ENCODE results near the gene NAB1. TPM values are rescaled to one million over a fixed set of nuclear protein-coding genes. Genes with fewer than 3 reads are reported as not detected.

NAB1 gene
- total and polyA plus RNA-seq, 8 donors = 14.2 to 121 (median 35.3) TPM

- TF ChIP-seq POLR2AphosphoS5 (IDR thresholded peaks at IDR 0.05) = no peak
- no peak for TF ChIP-seq CTCF (IDR thresholded peaks at IDR 0.05)
- no peak for TF ChIP-seq EP300 (IDR thresholded peaks at IDR 0.05)
- TF ChIP-seq POLR2A (IDR thresholded peaks at IDR 0.05) = no peak
- H3K4me3 ChIP-seq = no peak overlapping the region
- no peak overlapping the region for H3K27ac ChIP-seq
- H3K27me3 ChIP-seq = no peaks in the 10 kb centered on the region
- no peak for DNase-seq
- H3K4me1 ChIP-seq = no peaks in the 10 kb centered on the region
- intact Hi-C loops (cut with DNase I; ENCODE audit: low total_unique reads) = no loop called here
- H3K36me3 ChIP-seq = no peaks in the 10 kb centered on the region
- 84 to 91% (median 91%) methylated on average over 4 of the region's 4 CpGs for WGBS, 5 donors
- H3K9me3 ChIP-seq = no peaks in the 10 kb centered on the region
These were observed 62.2 kb downstream of the NAB1 start for GRCh38 chr2:190711069-190711468.

- DNase-seq = no peak
These were observed 64.6 kb downstream of the NAB1 start for GRCh38 chr2:190713471-190713870.

GRCh38 chr2:190714958-190715357 is 66.1 kb downstream of the NAB1 start:
- no peak for DNase-seq
- TF ChIP-seq EP300 (IDR thresholded peaks at IDR 0.05) (no peak), POLR2A (IDR thresholded peaks at IDR 0.05) (no peak), CTCF (IDR thresholded peaks at IDR 0.05) (no peak), POLR2AphosphoS5 (IDR thresholded peaks at IDR 0.05) (no peak)
- Histone ChIP-seq H3K4me1 (peaks cover 0 to 8% (median 4%) of the 10 kb centered on the region in 4 donors), H3K4me3 (no peak overlapping the region), H3K27me3 (no peaks in the 10 kb centered on the region), H3K36me3 (no peaks in the 10 kb centered on the region), H3K27ac (no peak overlapping the region), H3K9me3 (no peaks in the 10 kb centered on the region)
- intact Hi-C loops (cut with DNase I; ENCODE audit: low total_unique reads) = no loop called here
- WGBS, 5 donors = 90 to 98% (median 96%) methylated on average over 5 of the region's 5 CpGs

More at GRCh38 chr2:190713471-190713870, 64.6 kb downstream of the NAB1 start:
- no peaks in the 10 kb centered on the region for H3K36me3 ChIP-seq
- TF ChIP-seq POLR2AphosphoS5 (IDR thresholded peaks at IDR 0.05) (no peak), POLR2A (IDR thresholded peaks at IDR 0.05) (no peak), CTCF (IDR thresholded peaks at IDR 0.05) (no peak), EP300 (IDR thresholded peaks at IDR 0.05) (no peak)
- intact Hi-C loops (cut with DNase I; ENCODE audit: low total_unique reads) = no loop called here
- no peak overlapping the region for H3K27ac ChIP-seq
- no peaks in the 10 kb centered on the region for H3K27me3 ChIP-seq
- peaks cover 0 to 1% (median 0%) of the 10 kb centered on the region in 4 donors for H3K4me1 ChIP-seq
- H3K9me3 ChIP-seq = no peaks in the 10 kb centered on the region
- H3K4me3 ChIP-seq = no peak overlapping the region

- Histone ChIP-seq H3K4me1 (peaks cover 0 to 8% (median 4%) of the 10 kb centered on the region in 4 donors), H3K27ac (no peak overlapping the region), H3K9me3 (no peaks in the 10 kb centered on the region), H3K27me3 (no peaks in the 10 kb centered on the region), H3K36me3 (no peaks in the 10 kb centered on the region), H3K4me3 (no peak overlapping the region)
- WGBS, 5 donors = 96 to 100% (median 100%) methylated on average over 1 of the region's 1 CpG
- intact Hi-C loops (cut with DNase I; ENCODE audit: low total_unique reads) = no loop called here
- no peak for TF ChIP-seq POLR2AphosphoS5 (IDR thresholded peaks at IDR 0.05)
- no peak for TF ChIP-seq CTCF (IDR thresholded peaks at IDR 0.05)
- TF ChIP-seq POLR2A (IDR thresholded peaks at IDR 0.05) = no peak
- no peak for TF ChIP-seq EP300 (IDR thresholded peaks at IDR 0.05)
- no peak for DNase-seq
These were observed 67.4 kb downstream of the NAB1 start for GRCh38 chr2:190716176-190716807.

Data from stomach (tissue), 9 donors.